Choroid plexus epithelial cell (primary cell): ENCODE results near the gene DCHS2.

ENCODE experiments used
- DNase-seq: peaks from one replicate; pipeline ENCODE4 v3.0.0-alpha.2; 2010; ENCODE audit warnings: low read depth
- H3K4me3 ChIP-seq: 2 replicates; pipeline ENCODE4 v1.5.1; 2011; ENCODE audit warnings: low read depth, mild to moderate bottlenecking, control low read depth, low read length, moderate library complexity
- TF ChIP-seq, protein P1 (sequence below): conservative IDR thresholded peaks from 2 replicates; pipeline ENCODE4 v1.5.1; 2011; ENCODE audit warnings: low read depth, mild to moderate bottlenecking, control low read depth, inconsistent platforms, low read length, moderate library complexity

The DCHS2 gene

DNA sequence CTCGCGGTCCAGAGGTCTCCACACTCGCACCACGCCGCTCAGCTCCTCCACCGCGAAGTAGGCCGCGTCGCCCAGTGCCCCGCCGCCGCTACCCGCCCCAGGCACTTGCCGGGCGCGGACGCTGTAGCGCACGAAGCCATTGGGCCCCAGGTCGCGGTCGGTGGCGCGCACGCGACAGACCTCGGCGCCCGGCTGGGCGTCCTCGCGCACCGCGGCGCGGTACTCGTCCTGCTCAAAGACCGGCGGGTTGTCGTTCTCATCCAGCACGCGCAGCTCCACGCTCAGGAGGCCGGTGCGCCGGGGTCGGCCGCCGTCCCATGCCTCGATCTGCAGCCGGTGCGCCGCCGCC lies 1.4 kb downstream of the DCHS2 start:
- H3K4me3 ChIP-seq = no peak overlapping the region
- DNase-seq = no peak
- TF ChIP-seq, protein P1, sequence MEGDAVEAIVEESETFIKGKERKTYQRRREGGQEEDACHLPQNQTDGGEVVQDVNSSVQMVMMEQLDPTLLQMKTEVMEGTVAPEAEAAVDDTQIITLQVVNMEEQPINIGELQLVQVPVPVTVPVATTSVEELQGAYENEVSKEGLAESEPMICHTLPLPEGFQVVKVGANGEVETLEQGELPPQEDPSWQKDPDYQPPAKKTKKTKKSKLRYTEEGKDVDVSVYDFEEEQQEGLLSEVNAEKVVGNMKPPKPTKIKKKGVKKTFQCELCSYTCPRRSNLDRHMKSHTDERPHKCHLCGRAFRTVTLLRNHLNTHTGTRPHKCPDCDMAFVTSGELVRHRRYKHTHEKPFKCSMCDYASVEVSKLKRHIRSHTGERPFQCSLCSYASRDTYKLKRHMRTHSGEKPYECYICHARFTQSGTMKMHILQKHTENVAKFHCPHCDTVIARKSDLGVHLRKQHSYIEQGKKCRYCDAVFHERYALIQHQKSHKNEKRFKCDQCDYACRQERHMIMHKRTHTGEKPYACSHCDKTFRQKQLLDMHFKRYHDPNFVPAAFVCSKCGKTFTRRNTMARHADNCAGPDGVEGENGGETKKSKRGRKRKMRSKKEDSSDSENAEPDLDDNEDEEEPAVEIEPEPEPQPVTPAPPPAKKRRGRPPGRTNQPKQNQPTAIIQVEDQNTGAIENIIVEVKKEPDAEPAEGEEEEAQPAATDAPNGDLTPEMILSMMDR = no peak

DNA sequence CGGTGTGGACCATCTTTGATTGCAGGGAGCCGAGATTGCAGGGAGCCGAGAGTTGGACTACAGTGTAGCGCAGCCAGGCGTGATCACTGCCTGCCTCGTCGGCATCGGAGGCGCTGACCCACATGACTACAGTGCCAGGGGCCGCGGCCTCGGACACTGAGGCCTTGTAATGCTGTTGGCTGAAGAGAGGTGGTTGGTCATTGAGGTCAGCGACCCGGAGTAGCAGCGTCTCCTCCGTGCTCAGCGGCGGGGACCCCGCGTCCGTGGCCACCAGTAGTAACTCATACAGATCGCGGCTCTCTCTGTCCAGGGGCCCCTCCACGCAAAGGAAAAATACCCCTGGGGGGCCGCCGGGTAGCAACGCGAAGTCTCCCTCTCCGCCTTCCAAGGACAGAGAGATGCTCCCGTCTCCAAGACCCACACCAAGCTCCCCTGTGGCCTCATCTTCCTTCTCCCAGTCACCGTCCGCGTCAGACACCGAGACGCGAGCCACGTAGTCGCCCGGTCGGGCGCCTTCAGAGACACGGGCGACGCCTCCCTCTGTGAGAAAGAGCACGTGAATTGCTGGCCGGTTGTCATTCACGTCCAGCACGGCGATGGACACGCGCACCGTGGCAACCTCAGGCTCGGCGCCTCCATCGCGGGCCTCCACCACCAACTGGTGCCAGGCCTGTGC lies 1.9 kb downstream of the DCHS2 start:
- H3K4me3 ChIP-seq = no peak overlapping the region
- no peak for DNase-seq
- TF ChIP-seq, protein P1 = no peak

DNA sequence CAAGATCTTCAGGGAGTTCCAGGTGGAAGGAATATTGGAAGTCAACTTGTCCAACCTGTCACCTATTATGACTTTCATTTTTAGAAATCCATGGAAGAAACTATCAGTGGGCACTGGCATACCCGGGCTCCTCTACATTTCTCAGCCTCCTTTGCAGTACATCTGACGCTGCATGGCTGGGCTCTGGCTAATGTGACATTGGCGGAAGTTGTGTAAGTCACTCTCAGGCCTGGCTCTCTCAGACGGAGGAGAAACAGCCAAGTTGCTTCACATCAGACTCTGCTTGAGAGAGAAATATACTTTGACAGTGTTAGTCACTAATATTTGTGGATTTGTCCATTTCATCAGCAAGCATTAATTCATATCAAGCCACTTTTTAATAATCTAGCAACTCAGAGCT lies 4.5 kb downstream of the DCHS2 start:
- TF ChIP-seq, protein P1 = no peak
- no peak overlapping the region for H3K4me3 ChIP-seq
- DNase-seq = no peak

DNA sequence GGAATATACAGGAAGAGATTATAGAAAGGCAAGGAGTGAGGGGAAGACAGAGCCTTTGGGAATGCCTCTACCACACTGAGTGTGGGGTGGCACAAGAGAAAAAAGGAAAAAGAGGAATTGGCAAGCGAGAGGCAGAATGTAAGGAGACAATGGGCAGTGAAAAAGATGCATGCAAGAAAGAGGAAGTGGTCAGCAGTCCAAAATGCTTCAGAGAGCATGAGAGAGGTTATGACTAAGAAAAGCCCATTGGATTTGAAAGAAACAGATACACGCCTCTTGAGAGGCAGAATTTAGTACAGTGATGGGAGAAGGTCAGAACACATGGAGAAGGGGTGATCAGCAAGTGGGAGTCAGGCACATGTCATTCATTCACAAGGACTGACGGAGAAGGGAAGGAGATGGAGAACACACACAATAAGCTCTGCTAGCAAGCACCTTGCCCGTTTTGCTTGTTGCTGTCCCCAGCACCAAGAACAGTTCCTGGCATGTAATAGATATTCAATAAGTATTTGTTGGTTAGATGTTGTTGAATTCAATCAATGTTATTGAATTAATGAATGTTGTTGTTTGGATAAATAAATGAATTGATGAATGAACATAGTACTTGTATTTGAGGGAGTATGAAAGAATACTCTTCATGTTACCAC lies 6.3 kb downstream of the DCHS2 start:
- DNase-seq = no peak
- H3K4me3 ChIP-seq = no peak overlapping the region
- TF ChIP-seq, protein P1 = no peak

DNA sequence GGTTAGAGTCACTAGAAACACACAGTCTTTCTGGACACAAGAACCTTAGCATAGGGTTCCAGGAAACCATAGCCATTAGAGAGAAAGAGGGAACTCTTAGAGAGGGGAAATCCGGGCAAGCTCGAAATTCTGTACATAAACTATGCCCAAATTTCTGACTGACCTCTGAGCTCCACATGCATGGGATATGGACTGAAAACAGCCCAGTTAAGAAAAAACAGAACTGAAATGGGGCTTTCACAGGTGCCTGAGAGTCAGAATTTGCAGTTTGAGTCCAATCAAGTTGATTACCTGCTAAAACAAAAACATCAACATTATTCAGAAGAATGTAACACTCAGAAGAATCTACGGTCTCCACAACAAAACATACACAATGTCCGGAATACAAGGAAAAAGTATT lies 13.1 kb downstream of the DCHS2 start:
- TF ChIP-seq, protein P1 = no peak
- no peak overlapping the region for H3K4me3 ChIP-seq
- DNase-seq = no peak

DNA sequence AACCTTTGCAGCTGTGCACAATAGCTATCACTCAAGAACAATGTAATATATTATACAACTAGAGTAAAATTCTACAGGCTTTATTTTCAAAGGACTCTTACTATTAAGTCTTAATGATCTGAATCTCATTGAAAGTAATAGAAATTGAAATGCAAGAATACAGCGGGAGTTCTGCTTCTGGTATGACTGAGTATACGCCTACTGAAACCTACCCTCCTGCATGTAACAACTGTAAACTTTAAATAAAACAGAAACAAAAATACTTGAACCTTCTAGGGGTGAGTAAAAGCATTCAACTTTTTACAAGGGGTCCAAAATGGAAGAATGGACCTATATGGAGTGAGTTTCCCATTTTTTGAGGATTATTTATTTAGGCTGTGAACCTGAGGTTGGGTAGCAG lies 13.5 kb downstream of the DCHS2 start:
- DNase-seq = no peak
- TF ChIP-seq, protein P1 = no peak

DNA sequence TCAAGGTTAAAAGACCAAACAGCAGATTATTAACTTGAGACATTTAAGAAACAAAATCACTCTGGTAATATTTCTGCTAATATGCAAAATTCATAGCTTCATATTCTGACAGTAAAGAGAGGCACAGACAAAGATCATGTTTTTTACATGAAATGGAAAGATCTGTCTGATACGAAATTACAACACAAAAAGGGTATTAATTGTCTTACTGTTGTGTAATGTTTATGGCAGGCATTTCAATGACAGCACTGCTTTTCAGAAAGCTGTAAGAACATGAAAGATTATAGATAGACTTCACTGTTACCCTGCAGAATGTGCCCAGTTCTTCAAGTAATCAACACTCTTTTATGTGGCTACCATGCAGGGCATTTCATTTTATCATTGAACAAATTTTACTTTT lies 15.4 kb downstream of the DCHS2 start:
- no peak overlapping the region for H3K4me3 ChIP-seq
- DNase-seq = no peak
- TF ChIP-seq, protein P1 = no peak

More for the DNA sequence above, 13.5 kb downstream of the DCHS2 start:
- no peak overlapping the region for H3K4me3 ChIP-seq
